GM19395 (cell line): ENCODE measurements around the gene EVPL.
"Not testable (repeated sequence)": the region's sequence is repeated elsewhere in the genome, so short reads cannot be mapped to it uniquely, and the experiment has no call there.

ENCODE experiments used
- ATAC-seq: cut with Tn5 transposase; IDR thresholded peaks from one replicate; pipeline ENCODE4 v1.9.1; 2021; ENCODE audit warnings: mild to moderate bottlenecking, moderate library complexity; ENCODE audit not compliant: unreplicated experiment

Gene EVPL

GRCh38 chr17:75970626-75971025 lies 56.5 kb downstream of the EVPL start:
- no peak for ATAC-seq

- ATAC-seq = no peak
Measured at GRCh38 chr17:75970011-75970523, 57.0 kb downstream of the EVPL start.

- ATAC-seq = not testable (repeated sequence)
Measured at GRCh38 chr17:75969044-75969443, 58.1 kb downstream of the EVPL start.

GRCh38 chr17:75965468-75965867 lies 61.6 kb downstream of the EVPL start:
- no peak for ATAC-seq

- ATAC-seq = no peak
Measured at GRCh38 chr17:75959839-75960511, 67.1 kb downstream of the EVPL start.

- ATAC-seq = no peak
Measured at GRCh38 chr17:75959051-75959838, 67.9 kb downstream of the EVPL start.
